B cell (primary cell): ENCODE data around the gene FAM229A. TPM values are rescaled to one million over a fixed set of nuclear protein-coding genes. Genes with fewer than 3 reads are reported as not detected.

Experiments used
- polyA plus RNA-seq: library from polyadenylated mRNA; depleted of rRNA; stranded (reverse); fragments of >200 nt; gene quantifications from 2 replicates; pipeline ENCODE4 v1.2.3, GENCODE V29; 2012
- total RNA-seq, 2 donors: library from RNA; stranded (reverse); fragments of 120-200 nt in 1 of 2; gene quantifications; 1 replicate in 1 of 2; 2 replicates in 1 of 2; pipeline versions ENCODE4 v1.2.3 to v1.2.4, GENCODE V29; 2013 to 2022

The FAM229A gene
- total and polyA plus RNA-seq, 2 donors (not counting 1 experiment from before 2014, with no cell fraction given), result 33.3 to 33.8 TPM

Other genes with a start within 250 kb of the FAM229A start
- gene TXLNA, start 182.8 kb downstream of the FAM229A start, total RNA-seq, result 38.3 and 38.4 TPM in 2 replicates
- 16.9 and 23.0 TPM in 2 replicates for gene TXLNA, start 182.8 kb downstream of the FAM229A start, polyA plus RNA-seq
- gene CCDC28B, start 161.9 kb downstream of the FAM229A start, total RNA-seq, result 7.8 and 10.2 TPM in 2 replicates
- gene CCDC28B, start 161.9 kb downstream of the FAM229A start, polyA plus RNA-seq, result 7.1 and 8.0 TPM in 2 replicates
- 2.0 and 2.1 TPM in 2 replicates for gene IQCC, start 156.8 kb downstream of the FAM229A start, total RNA-seq
- 1.6 and 2.0 TPM in 2 replicates for gene IQCC, start 156.8 kb downstream of the FAM229A start, polyA plus RNA-seq
- gene DCDC2B, start 153.4 kb downstream of the FAM229A start, total RNA-seq, result not detected in 2 replicates
- not detected in 2 replicates for gene DCDC2B, start 153.4 kb downstream of the FAM229A start, polyA plus RNA-seq
- gene TMEM234, start 140.1 kb downstream of the FAM229A start, total RNA-seq, result 50.4 and 60.8 TPM in 2 replicates
- gene TMEM234, start 140.1 kb downstream of the FAM229A start, polyA plus RNA-seq, result 22.0 and 22.3 TPM in 2 replicates
- 87.0 and 91.0 TPM in 2 replicates for gene EIF3I, start 140.1 kb downstream of the FAM229A start, total RNA-seq
- gene EIF3I, start 140.1 kb downstream of the FAM229A start, polyA plus RNA-seq, result 130 and 153 TPM in 2 replicates
- 4.1 and 5.4 TPM in 2 replicates for gene FAM167B, start 115.3 kb downstream of the FAM229A start, total RNA-seq
- gene FAM167B, start 115.3 kb downstream of the FAM229A start, polyA plus RNA-seq, result 1.1 and 1.8 TPM in 2 replicates
- gene LCK, start 111.2 kb downstream of the FAM229A start, total RNA-seq, result 20.1 and 22.3 TPM in 2 replicates
- gene LCK, start 111.2 kb downstream of the FAM229A start, polyA plus RNA-seq, result 23.8 and 35.2 TPM in 2 replicates
- gene HDAC1, start 70.4 kb downstream of the FAM229A start, total RNA-seq, result 200 and 205 TPM in 2 replicates
- 170 and 184 TPM in 2 replicates for gene HDAC1, start 70.4 kb downstream of the FAM229A start, polyA plus RNA-seq
- gene MARCKSL1, start 26.3 kb downstream of the FAM229A start, total RNA-seq, result 73.2 and 77.6 TPM in 2 replicates
- gene MARCKSL1, start 26.3 kb downstream of the FAM229A start, polyA plus RNA-seq, result 106 and 109 TPM in 2 replicates
- 10.4 and 11.6 TPM in 2 replicates for gene TSSK3, start 54 bp upstream of the FAM229A start, total RNA-seq
- gene TSSK3, start 54 bp upstream of the FAM229A start, polyA plus RNA-seq, result 1.5 and 1.8 TPM in 2 replicates
- 117 and 124 TPM in 2 replicates for gene BSDC1, start 32.0 kb upstream of the FAM229A start, total RNA-seq
- gene BSDC1, start 32.0 kb upstream of the FAM229A start, polyA plus RNA-seq, result 54.5 and 69.0 TPM in 2 replicates
- 0.02 and 0.05 TPM in 2 replicates for gene ZBTB8B, start 102.6 kb upstream of the FAM229A start, total RNA-seq
- gene ZBTB8B, start 102.6 kb upstream of the FAM229A start, polyA plus RNA-seq, result not detected in 2 replicates
- 0.17 and 0.24 TPM in 2 replicates for gene ZBTB8A, start 176.9 kb upstream of the FAM229A start, total RNA-seq
- gene ZBTB8A, start 176.9 kb upstream of the FAM229A start, polyA plus RNA-seq, result 0.04 TPM in 1 of 2 replicates, not detected in the other